Measurements from ENCODE around the gene R3HDM2. TPM values are rescaled to one million over a fixed set of nuclear protein-coding genes. Genes with fewer than 3 reads are reported as not detected.

The R3HDM2 gene
- total RNA-seq, 4 donors from 2014 or later = 43.4 to 97.6 (median 65.1) TPM

- peaks cover 15% of the 10 kb centered on the region for H3K36me3 ChIP-seq
- no peaks in the 10 kb centered on the region for H3K4me1 ChIP-seq
- 94% methylated on average over 1 of the region's 1 CpG for WGBS
- no peaks in the 10 kb centered on the region for H3K27me3 ChIP-seq
- no peak overlapping the region for H3K4me3 ChIP-seq
- TF ChIP-seq EP300 (IDR thresholded peaks at IDR 0.05) = no peak
- TF ChIP-seq POLR2A (IDR thresholded peaks at IDR 0.05) = no peak
- no peak for TF ChIP-seq CTCF (IDR thresholded peaks at IDR 0.05)
- TF ChIP-seq POLR2AphosphoS5 (IDR thresholded peaks at IDR 0.05) = no peak
- H3K9me3 ChIP-seq = no peaks in the 10 kb centered on the region
- no peak for DNase-seq (ENCODE audit: low spot score in 2 of 2)
- H3K27ac ChIP-seq = no peak overlapping the region
Measured at GRCh38 chr12:57384478-57384877, 46.4 kb downstream of the R3HDM2 start.

GRCh38 chr12:57381693-57382220 lies 49.1 kb downstream of the R3HDM2 start:
- Histone ChIP-seq H3K9me3 (no peaks in the 10 kb centered on the region), H3K4me1 (no peaks in the 10 kb centered on the region), H3K27me3 (no peaks in the 10 kb centered on the region), H3K36me3 (peaks cover 7% of the 10 kb centered on the region), H3K4me3 (no peak overlapping the region), H3K27ac (no peak overlapping the region)
- DNase-seq (ENCODE audit: low spot score in 2 of 2) = no peak
- TF ChIP-seq POLR2AphosphoS5 (IDR thresholded peaks at IDR 0.05) (no peak), EP300 (IDR thresholded peaks at IDR 0.05) (no peak), POLR2A (IDR thresholded peaks at IDR 0.05) (no peak), CTCF (IDR thresholded peaks at IDR 0.05) (no peak)
- WGBS = 82% methylated on average over 2 of the region's 2 CpGs

- no peak for TF ChIP-seq CTCF (IDR thresholded peaks at IDR 0.05)
- TF ChIP-seq POLR2A (IDR thresholded peaks at IDR 0.05) = no peak
- no peak for TF ChIP-seq EP300 (IDR thresholded peaks at IDR 0.05)
- TF ChIP-seq POLR2AphosphoS5 (IDR thresholded peaks at IDR 0.05) = no peak
- no peak for DNase-seq (ENCODE audit: low spot score in 2 of 2)
- WGBS = 97% methylated on average over 1 of the region's 1 CpG
- Histone ChIP-seq H3K36me3 (peaks cover 3% of the 10 kb centered on the region), H3K27me3 (no peaks in the 10 kb centered on the region), H3K4me1 (no peaks in the 10 kb centered on the region), H3K27ac (no peak overlapping the region), H3K4me3 (no peak overlapping the region), H3K9me3 (no peaks in the 10 kb centered on the region)
Measured at GRCh38 chr12:57380300-57380699, 50.5 kb downstream of the R3HDM2 start.

GRCh38 chr12:57377103-57377840 lies 53.6 kb downstream of the R3HDM2 start:
- no peaks in the 10 kb centered on the region for H3K9me3 ChIP-seq
- no peak for DNase-seq (ENCODE audit: low spot score in 2 of 2)
- WGBS = 62% methylated on average over 3 of the region's 3 CpGs
- no peaks in the 10 kb centered on the region for H3K27me3 ChIP-seq
- no peak overlapping the region for H3K27ac ChIP-seq
- no peak for TF ChIP-seq EP300 (IDR thresholded peaks at IDR 0.05)
- TF ChIP-seq POLR2AphosphoS5 (IDR thresholded peaks at IDR 0.05) = no peak
- TF ChIP-seq CTCF (IDR thresholded peaks at IDR 0.05) = no peak
- no peak for TF ChIP-seq POLR2A (IDR thresholded peaks at IDR 0.05)
- H3K36me3 ChIP-seq = no peaks in the 10 kb centered on the region
- peaks cover 1% of the 10 kb centered on the region for H3K4me1 ChIP-seq
- no peak overlapping the region for H3K4me3 ChIP-seq

GRCh38 chr12:57372233-57372632 lies 58.6 kb downstream of the R3HDM2 start:
- WGBS = 47% methylated on average over 4 of the region's 4 CpGs

More at GRCh38 chr12:57372233-57372632, 58.6 kb downstream of the R3HDM2 start:
- H3K4me3 ChIP-seq = no peak overlapping the region
- TF ChIP-seq CTCF (IDR thresholded peaks at IDR 0.05) (no peak), POLR2A (IDR thresholded peaks at IDR 0.05) (no peak), EP300 (IDR thresholded peaks at IDR 0.05) (no peak), POLR2AphosphoS5 (IDR thresholded peaks at IDR 0.05) (no peak)
- no peaks in the 10 kb centered on the region for H3K36me3 ChIP-seq
- H3K9me3 ChIP-seq = no peaks in the 10 kb centered on the region
- DNase-seq (ENCODE audit: low spot score in 2 of 2) = no peak
- H3K27ac ChIP-seq = no peak overlapping the region
- peaks cover 6% of the 10 kb centered on the region for H3K4me1 ChIP-seq
- H3K27me3 ChIP-seq = no peaks in the 10 kb centered on the region

Data from suprapubic skin (tissue), 4 donors.